GM19455 (cell line): ENCODE results near the gene DYNC2I2.
"Not testable (repeated sequence)": the region's sequence is repeated elsewhere in the genome, so short reads cannot be mapped to it uniquely, and the experiment has no call there.

Source experiments
- ATAC-seq: cut with Tn5 transposase; IDR thresholded peaks from one replicate; pipeline ENCODE4 v1.9.1; 2021; ENCODE audit not compliant: unreplicated experiment

DYNC2I2 gene

GRCh38 chr9:128687453-128687852, 30.8 kb upstream of the DYNC2I2 start:
- no peak for ATAC-seq

DNA sequence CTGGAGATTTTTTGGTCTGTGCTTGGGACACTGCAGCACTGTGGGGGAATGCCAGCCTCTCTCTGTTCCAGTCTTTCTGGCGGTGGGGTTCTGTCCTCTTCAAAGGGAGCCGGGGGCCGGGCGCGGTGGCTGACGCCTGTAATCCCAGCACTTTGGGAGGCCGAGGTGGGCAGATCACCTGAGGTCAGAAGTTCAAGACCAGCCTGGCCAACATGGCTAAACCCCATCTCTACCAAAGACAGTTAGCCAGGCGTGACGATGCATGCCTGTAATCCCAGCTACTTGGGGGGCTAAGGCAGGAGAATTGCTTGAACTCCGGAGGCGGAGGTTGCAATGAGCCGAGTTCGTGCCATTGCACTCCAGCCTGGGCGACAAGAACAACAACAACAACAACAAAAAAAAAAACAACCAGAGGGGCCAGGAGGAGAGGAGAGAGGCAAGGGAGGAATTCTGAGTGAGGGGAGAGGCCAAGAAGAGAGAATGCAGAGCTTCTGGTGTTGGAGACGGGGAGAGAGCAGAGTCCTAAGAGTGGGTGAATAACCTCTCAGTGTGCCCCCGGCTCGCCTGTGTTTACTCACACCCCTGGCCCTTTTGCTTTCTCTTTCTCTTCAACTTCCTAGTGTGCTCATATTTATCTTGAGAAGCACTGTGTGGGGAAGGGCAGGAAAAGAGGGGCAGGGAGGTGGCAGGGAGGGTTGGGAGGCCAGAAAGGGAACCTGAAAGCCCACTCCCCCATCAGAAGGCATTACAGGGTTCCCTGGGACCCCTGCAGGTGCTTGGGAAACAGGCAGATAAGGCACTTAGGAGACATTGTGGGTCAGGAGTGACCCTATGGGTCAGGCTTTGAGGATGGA, 29.2 kb upstream of the DYNC2I2 start:
- no peak for ATAC-seq

GRCh38 chr9:128684325-128685199, 27.9 kb upstream of the DYNC2I2 start:
- no peak for ATAC-seq

DNA sequence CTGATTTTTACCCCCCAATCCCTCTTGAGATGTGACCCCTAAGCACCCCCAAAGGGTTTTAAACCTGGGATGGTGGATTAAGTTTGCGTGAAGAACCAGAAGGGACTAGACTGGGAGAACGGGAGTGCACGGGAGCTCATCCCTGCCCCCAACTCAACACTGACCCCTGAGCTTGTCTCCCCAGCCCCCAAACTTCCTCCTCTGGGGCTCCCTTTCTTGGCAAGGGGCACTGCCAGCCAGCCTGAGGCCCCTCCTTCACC, 27.3 kb upstream of the DYNC2I2 start:
- ATAC-seq, result no peak

DNA sequence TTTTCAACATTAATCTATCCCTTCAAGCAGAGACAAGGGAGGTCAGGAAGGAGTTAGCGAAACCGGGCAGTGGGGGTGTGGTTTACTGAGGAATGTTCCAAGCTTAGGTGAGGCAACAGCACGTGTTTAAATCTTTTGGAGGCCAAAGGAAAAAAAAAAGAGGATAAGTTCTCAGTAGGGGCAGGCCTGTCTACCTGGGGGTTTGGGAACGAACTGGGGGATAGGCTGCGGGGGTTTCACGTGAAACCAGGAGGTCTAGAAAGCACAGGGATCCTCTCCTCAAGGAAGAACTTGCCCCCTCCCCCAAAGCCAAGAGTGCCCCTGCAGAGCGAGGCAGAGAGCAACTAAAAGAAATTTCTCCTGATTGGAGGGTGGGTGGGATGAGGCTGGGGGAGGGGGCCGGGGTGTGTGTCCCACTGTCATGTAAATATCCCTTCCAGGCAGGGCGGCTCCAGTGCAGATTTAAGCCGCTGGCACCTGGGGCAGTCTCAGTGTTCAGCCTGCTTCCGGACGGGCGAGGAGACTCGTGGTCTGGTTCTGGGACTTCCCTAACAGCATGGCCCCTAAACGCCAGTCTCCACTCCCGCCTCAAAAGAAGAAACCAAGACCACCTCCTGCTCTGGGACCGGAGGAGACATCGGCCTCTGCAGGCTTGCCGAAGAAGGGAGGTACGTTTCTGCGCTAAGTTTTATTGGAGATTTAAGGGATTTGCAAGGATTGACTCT, 26.9 kb upstream of the DYNC2I2 start:
- no peak for ATAC-seq

- ATAC-seq, result no peak
These were observed 21.1 kb upstream of the DYNC2I2 start for GRCh38 chr9:128677794-128678193.

DNA sequence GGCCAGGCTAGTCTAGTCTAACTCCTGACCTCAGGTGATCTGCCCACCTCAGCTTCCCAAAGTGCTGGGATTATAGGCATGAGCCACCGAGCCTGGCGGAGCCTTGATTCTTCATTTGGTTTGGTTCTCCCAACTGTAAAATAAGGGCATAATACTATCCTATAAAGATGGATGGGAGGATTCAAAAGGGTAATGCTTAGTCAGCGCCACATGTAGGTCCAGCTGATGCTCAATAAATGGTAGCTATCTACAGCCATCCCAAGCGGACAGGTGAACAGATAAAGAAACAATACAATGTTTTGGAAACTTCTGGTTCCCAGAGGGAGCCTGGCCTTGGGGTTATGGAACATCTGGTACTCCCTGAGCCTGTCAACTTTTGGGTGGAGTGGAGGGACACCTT, 18.7 kb upstream of the DYNC2I2 start:
- no peak for ATAC-seq

- ATAC-seq, result no peak
These were observed 13.1 kb upstream of the DYNC2I2 start for GRCh38 chr9:128669786-128670185.

DNA sequence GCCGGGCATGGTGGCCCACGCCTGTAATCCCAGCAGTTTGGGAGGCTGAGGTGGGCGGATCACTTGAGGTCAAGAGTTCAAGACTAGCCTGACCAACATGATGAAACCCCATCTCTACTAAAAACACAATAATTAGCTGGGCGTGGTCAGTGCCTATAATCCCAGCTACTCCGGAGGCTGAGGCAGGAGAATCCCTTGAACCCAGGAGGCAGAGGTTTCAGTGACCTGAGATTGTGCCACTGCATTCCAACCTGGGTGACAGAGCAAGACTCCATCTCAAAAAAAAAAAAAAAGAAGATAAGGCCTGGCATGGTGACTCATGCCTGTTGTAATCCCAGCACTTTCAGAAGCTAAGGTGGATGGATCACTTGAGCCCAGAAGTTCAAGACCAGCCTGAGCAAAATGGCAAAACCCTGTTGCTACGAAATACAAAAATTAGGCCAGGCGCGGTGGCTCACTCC, 9.9 kb upstream of the DYNC2I2 start:
- not testable (repeated sequence) for ATAC-seq

DNA sequence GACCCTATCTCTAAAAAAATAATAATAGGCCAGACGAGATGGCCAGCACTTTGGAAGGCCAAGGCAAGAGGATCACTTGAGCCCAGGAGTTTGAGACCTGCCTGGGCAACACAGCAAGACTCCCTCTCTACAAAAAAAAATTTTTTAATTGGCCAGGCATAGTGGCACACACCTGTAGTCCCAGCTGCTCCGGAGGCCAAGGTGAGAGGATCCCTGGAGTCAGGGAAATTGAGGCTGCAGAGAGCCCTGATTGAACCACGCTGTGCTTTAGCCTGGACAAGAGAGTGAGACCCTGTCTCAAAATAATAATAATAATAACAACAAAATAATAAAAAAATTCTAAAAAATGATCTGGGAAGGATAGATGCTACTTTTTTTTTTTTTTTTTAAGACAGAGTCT, 1.1 kb upstream of the DYNC2I2 start:
- ATAC-seq, result no peak

- ATAC-seq, result no peak
These were observed 677 bp upstream of the DYNC2I2 start for GRCh38 chr9:128657344-128657704.

DNA sequence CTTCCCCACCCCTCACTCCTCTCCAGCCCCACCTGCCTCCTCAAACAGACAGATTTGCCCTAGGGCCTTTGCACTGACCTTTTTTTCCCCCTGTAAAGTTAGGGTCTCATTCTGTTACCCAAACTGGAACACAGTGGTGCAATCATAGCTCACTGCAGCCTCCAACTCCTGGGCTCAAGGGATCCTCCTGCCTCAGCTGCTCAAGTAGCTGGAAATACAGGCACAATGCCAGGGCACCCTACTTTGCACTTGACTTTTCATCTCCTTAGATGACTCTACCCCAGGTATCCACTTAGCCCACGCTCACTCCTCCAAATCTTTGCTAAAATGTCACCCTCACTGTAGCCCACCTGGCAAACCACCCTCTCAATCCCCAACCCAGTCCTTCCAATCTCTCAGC, 2.2 kb downstream of the DYNC2I2 start:
- ATAC-seq, result no peak

- ATAC-seq, result no peak
These were observed 2.7 kb downstream of the DYNC2I2 start for GRCh38 chr9:128653908-128654307.

DNA sequence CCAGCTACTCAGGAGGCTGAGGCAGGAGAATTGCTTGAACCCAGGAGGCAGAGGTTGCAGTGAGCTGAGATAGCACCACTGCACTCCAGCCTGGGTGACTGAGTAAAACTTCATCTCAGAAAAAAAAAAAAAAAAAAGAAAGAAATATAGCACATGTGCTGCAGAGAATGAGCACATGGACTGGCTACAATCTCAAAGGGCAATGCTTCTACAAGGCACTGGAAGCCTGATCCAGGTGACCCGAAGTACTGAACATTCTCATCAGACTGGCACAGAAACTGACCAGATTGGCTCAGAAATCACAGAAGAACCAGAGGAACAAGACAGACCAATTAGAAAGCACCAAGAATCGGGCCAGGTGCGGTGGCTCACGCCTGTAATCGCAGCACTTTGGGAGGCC, 4.8 kb downstream of the DYNC2I2 start:
- no peak for ATAC-seq

- not testable (repeated sequence) for ATAC-seq
These were observed 8.4 kb downstream of the DYNC2I2 start for GRCh38 chr9:128648206-128648605.

DNA sequence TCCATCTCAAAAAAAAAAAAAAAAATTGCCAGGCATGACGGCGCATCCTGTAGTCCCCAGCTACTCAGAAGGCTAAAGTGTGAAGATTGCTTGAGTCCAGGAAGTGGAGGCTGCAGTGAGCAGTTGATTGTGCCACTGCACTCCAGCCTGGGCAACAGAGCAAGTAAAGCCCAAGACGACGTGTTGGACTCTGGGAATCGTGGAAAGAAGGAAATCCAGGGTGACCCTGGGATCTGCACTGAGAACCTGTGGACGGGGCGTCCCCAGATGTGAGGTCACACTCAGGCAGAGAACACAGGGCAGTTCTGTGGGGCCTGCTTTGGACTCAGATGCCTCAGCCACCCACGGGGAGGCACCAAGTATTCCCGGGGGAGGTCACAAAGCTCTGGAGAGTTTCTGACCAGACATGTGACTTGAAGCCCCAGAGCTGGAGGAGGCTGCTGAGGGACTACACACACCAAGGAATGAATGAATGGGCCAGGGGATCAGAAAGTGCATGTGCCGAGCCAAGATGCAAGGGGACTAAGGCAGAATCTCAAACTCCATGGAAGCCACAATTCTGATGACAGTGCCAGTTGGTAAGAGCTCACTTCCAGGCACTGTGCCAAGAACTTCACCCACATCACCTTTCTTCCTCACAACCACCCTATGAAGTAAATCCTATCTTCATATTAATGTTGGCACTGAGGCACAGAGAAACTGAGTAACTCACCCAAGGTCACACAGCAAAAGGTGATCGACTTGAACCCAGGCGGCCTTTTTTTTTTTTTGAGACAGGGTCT, 12.9 kb downstream of the DYNC2I2 start:
- ATAC-seq, result peak; percentile 52

- no peak for ATAC-seq
These were observed 13.9 kb downstream of the DYNC2I2 start for GRCh38 chr9:128642675-128643245.

DNA sequence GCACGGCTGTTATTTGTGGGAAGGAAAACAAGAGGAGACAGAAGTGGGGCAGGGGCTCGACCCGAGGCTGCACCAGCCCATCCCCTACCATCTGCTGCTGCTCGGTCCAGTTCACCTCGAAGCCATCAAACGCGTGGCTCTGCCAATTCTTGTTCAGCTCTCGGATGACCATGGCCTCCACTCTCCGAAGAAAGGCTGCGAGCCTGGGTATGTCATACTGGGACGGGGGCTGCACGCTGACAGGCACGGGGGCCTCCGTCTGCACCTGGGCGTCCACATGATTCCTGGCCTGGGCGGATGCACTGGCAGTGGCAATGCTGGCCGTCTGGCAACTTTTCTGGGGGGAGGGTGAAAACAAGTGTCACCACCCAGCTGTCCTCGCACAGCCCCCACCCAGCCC, 16.0 kb downstream of the DYNC2I2 start:
- ATAC-seq, result no peak

- ATAC-seq, result no peak
These were observed 18.1 kb downstream of the DYNC2I2 start for GRCh38 chr9:128638580-128638979.

DNA sequence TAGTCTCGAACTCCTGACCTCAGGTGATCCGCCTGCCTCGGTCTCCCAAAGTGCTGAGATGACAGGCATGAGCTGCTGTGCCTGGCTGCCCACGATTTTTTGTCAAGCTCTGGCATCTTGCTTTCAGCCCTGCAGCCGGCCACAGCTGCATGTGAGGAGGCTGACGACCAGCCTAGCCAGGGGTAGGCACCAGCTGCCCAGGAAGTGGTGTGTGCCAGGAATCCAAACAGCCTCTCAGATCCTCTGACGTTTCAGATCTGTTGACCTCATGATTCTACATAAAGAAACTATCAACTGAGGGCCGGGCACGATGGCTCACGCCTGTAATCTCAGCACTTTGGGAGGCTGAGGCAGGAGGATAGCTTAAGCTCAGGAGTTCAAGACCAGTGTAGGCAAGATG, 19.0 kb downstream of the DYNC2I2 start:
- no peak for ATAC-seq
